GM12878 (cell line): ENCODE data around the gene IL16. TPM values are rescaled to one million over a fixed set of nuclear protein-coding genes. Genes with fewer than 3 reads are reported as not detected.
A peak's percentile ranks its signal among the peaks of the same experiment; 100 is the strongest.

Experiments
- BACH1 ChIP-seq: fragments of 450-650 bp; IDR thresholded peaks from 2 replicates; pipeline ENCODE4 v1.6.1; 2017; ENCODE audit warnings: mild to moderate bottlenecking, borderline replicate concordance
- BHLHE40 ChIP-seq, 2 experiments: fragments of 450-650 bp in 1 of 2; IDR thresholded peaks; 2 replicates each; pipeline ENCODE4 v1.6.1; 2011 to 2017; ENCODE audit warnings: low read depth in 2 of 2, borderline replicate concordance in 1 of 2, improper control_type of control experiment in 1 of 2, low read length in 1 of 2, mild to moderate bottlenecking in 1 of 2
- CBX3 ChIP-seq: fragments of 200-600 bp; sonication (generic); IDR thresholded peaks from 2 replicates; pipeline ENCODE4 v1.6.1; 2016; ENCODE audit warnings: low read depth, borderline replicate concordance
- CBX5 ChIP-seq: sonication (generic); IDR thresholded peaks from 2 replicates; pipeline ENCODE4 v1.6.1; 2016; ENCODE audit warnings: low read depth, moderate library complexity, mild to moderate bottlenecking, inconsistent platforms
- CHD4 ChIP-seq: fragments of 200-600 bp; sonication (generic); IDR thresholded peaks from 2 replicates; pipeline ENCODE4 v1.6.1; 2016; ENCODE audit warnings: mild to moderate bottlenecking
- EGR1 ChIP-seq, 2 experiments: IDR thresholded peaks; 1 replicate in 1 of 2; 2 replicates in 1 of 2; pipeline ENCODE4 v1.6.1; 2011 to 2012; ENCODE audit warnings: low read depth in 2 of 2, low read length in 2 of 2, borderline replicate concordance in 1 of 2, mild to moderate bottlenecking in 1 of 2, moderate library complexity in 1 of 2
- ETV6 ChIP-seq, 2 experiments: fragments of 450-650 bp in 1 of 2; IDR thresholded peaks in 1 of 2; conservative IDR thresholded peaks in 1 of 2; 2 replicates each; pipeline ENCODE4 v1.6.1; 2014; ENCODE audit warnings: antibody characterized with exemption in 1 of 2, borderline replicate concordance in 1 of 2, low read depth in 1 of 2, mild to moderate bottlenecking in 1 of 2, moderate library complexity in 1 of 2
- EZH2 ChIP-seq: IDR thresholded peaks from 2 replicates; pipeline ENCODE4 v1.6.1; 2012; ENCODE audit warnings: low read depth, mild to moderate bottlenecking, control low read depth, inconsistent platforms, low read length, borderline replicate concordance; ENCODE audit not compliant: control insufficient read depth
- HCFC1 ChIP-seq: fragments of 150-350 bp; IDR thresholded peaks from 2 replicates; pipeline ENCODE4 v1.6.1; 2014; ENCODE audit warnings: low read length
- HDAC2 ChIP-seq: fragments of 200-600 bp; sonication (generic); IDR thresholded peaks from 2 replicates; pipeline ENCODE4 v1.6.1; 2017
- IRF4 ChIP-seq: IDR thresholded peaks from 2 replicates; pipeline ENCODE4 v1.6.1; 2011; ENCODE audit warnings: low read depth, low read length
- JUNB ChIP-seq: IDR thresholded peaks from 2 replicates; pipeline ENCODE4 v1.6.1; 2016; ENCODE audit warnings: antibody characterized with exemption, mild to moderate bottlenecking
- MEF2B ChIP-seq: fragments of 450-650 bp; IDR thresholded peaks from 2 replicates; pipeline ENCODE4 v1.6.1; 2018; ENCODE audit warnings: mild to moderate bottlenecking, moderate library complexity; ENCODE audit not compliant: partially characterized antibody, poor library complexity, severe bottlenecking
- NFYA ChIP-seq: IDR thresholded peaks from 2 replicates; pipeline ENCODE4 v1.6.1; 2011; ENCODE audit warnings: low read depth, mild to moderate bottlenecking, low read length, improper control_type of control experiment, borderline replicate concordance
- NR2C2 ChIP-seq: IDR thresholded peaks from 2 replicates; pipeline ENCODE4 v1.6.1; 2011; ENCODE audit warnings: borderline replicate concordance, low read depth; ENCODE audit not compliant: control insufficient read depth, insufficient read length
- RBBP5 ChIP-seq: fragments of 200-600 bp; sonication (generic); conservative IDR thresholded peaks from 2 replicates; pipeline ENCODE4 v1.6.1; 2016
- SMAD5 ChIP-seq: IDR thresholded peaks from 2 replicates; pipeline ENCODE4 v1.6.1; 2016; ENCODE audit warnings: antibody characterized with exemption, low read depth
- SMC3 ChIP-seq: IDR thresholded peaks from 2 replicates; pipeline ENCODE4 v1.6.1; 2011; ENCODE audit warnings: low read length, improper control_type of control experiment, borderline replicate concordance
- SREBF1 ChIP-seq: IDR thresholded peaks from 2 replicates; pipeline ENCODE4 v1.6.1; 2012; ENCODE audit warnings: mild to moderate bottlenecking, low read length
- SRF ChIP-seq, 2 experiments: IDR thresholded peaks; 2 replicates each; pipeline ENCODE4 v1.6.1; 2011; ENCODE audit warnings: low read depth in 2 of 2, low read length in 2 of 2, mild to moderate bottlenecking in 1 of 2, moderate library complexity in 1 of 2
- STAT1 ChIP-seq: fragments of 450-650 bp; conservative IDR thresholded peaks from 2 replicates; pipeline ENCODE4 v1.6.1; 2014; ENCODE audit warnings: antibody characterized with exemption, mild to moderate bottlenecking
- polyA plus RNA-seq, 11 experiments: library from polyadenylated mRNA; depleted of rRNA in 4 of 11; unstranded in 6 of 11; stranded (reverse) in 5 of 11; fragments of >200 nt; fragmentation: Nextera tagmentation in 4 of 11; fragmentation: Illumina TruSeq in 1 of 11; extraction: Ambion mirVana in 4 of 11; extraction: Trizol in 1 of 11; gene quantifications; 1 replicate in 1 of 11; 2 replicates in 10 of 11; pipeline versions ENCODE4 v1.2.1 to v1.2.3, GENCODE V29; 2011 to 2016; ENCODE audit warnings: inconsistent platforms in 2 of 11, missing spikeins in 2 of 11, low read depth in 1 of 11
- total RNA-seq, 4 experiments: library from RNA; depleted of rRNA in 3 of 4; stranded (reverse); fragments of >200 nt in 3 of 4; fragmentation: Illumina TruSeq in 1 of 4; extraction: Trizol in 1 of 4; gene quantifications; 2 replicates each; pipeline versions ENCODE4 v1.2.1 to v1.2.3, GENCODE V29; 2013 to 2021
- TF ChIP-seq, protein P1 (sequence below): fragments of 150-350 bp; IDR thresholded peaks from 2 replicates; pipeline ENCODE4 v1.6.1; 2016; ENCODE audit warnings: low read depth, low read length
- TF ChIP-seq, protein P2 (sequence below): fragments of 450-650 bp; IDR thresholded peaks from 2 replicates; pipeline ENCODE4 v1.6.1; 2016; ENCODE audit warnings: mild to moderate bottlenecking
- TF ChIP-seq, protein P3 (sequence below): fragments of 450-650 bp; conservative IDR thresholded peaks from 2 replicates; pipeline ENCODE4 v1.6.1; 2017; ENCODE audit warnings: mild to moderate bottlenecking, moderate library complexity

The IL16 gene
- total and polyA plus RNA-seq, 10 of the 15 experiments (the other 5 are each of a cell fraction or from before 2014, with no cell fraction given), result 21.7 to 206 (median 44.5) TPM

DNA sequence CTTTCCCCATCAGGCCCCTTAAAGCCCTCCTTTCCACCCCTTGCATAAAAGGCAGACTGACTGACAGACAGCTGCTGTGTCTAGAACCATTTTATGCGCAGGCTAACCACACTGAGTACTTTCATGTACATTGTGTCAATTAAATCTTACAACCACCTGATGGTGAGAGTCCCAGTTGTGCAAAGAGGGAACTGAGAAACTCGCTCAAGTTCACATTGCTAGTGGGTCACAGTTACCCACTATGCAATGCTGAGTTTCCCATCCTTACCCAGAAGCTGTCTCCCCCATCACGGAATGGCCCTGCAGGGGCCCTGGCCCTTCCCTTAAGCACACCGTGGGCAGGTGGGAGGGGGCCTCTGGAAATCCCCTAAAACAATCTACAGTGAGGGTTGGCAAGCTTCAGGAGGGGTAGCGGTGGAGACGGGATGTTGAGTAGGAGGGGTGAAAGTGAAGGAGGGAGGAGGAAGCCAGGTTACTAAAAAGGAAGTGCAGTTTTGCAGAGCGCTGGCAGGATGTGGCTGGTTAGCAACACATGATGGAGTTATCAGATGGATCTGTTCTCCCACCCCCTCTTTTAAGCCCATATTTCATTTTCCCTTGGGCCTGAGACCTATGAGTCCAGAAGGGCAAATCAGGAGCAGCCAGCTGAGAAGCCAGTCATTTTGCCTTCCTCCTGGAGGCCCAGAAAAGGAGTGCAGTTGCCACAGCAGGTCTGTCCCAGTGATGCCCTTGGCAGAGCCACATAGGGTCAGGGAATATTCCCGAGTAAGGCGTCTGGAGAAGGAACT lies 97.2 kb downstream of the IL16 start (continued):
- TF ChIP-seq RBBP5 (no peak), SRF (IDR thresholded peaks at IDR 0.05; ENCODE audit: low read depth in 2 of 2, low read length in 2 of 2) (0 out of 4 replicates have a peak, but pooled peaks of 1 of the 2 experiments have one; percentile 1), HCFC1 (no peak), SREBF1 (no peak), CBX5 (no peak), SMAD5 (peak; percentile 66), JUNB (no peak; the same call in 1 of the 2 replicates), CHD4 (no peak), STAT1 (no peak; the same call in 1 of the 2 replicates), EGR1 (IDR thresholded peaks at IDR 0.05; ENCODE audit: borderline replicate concordance in 1 of 2, low read depth in 2 of 2, low read length in 2 of 2) (peak in 1 of 2 experiments; percentile 63; a peak in 1 of 3 replicates), EZH2 (no peak), ETV6 (conservative IDR thresholded peaks at IDR 0.05 in 1 of 2, IDR thresholded peaks at IDR 0.05 in 1 of 2; ENCODE audit: borderline replicate concordance in 1 of 2, low read depth in 1 of 2) (peak in 1 of 2 experiments; percentile 96; a peak in 2 of 4 replicates), HDAC2 (no peak), MEF2B (peak; percentile 97), BACH1 (peak; percentile 95), NR2C2 (no peak), IRF4 (peak; percentile 97), SMC3 (no peak), NFYA (no peak), BHLHE40 (IDR thresholded peaks at IDR 0.05; ENCODE audit: borderline replicate concordance in 1 of 2, low read depth in 2 of 2, low read length in 1 of 2) (peak; percentile 7 to 72; a peak in 3 of 4 replicates), CBX3 (no peak)
- TF ChIP-seq, protein P1, sequence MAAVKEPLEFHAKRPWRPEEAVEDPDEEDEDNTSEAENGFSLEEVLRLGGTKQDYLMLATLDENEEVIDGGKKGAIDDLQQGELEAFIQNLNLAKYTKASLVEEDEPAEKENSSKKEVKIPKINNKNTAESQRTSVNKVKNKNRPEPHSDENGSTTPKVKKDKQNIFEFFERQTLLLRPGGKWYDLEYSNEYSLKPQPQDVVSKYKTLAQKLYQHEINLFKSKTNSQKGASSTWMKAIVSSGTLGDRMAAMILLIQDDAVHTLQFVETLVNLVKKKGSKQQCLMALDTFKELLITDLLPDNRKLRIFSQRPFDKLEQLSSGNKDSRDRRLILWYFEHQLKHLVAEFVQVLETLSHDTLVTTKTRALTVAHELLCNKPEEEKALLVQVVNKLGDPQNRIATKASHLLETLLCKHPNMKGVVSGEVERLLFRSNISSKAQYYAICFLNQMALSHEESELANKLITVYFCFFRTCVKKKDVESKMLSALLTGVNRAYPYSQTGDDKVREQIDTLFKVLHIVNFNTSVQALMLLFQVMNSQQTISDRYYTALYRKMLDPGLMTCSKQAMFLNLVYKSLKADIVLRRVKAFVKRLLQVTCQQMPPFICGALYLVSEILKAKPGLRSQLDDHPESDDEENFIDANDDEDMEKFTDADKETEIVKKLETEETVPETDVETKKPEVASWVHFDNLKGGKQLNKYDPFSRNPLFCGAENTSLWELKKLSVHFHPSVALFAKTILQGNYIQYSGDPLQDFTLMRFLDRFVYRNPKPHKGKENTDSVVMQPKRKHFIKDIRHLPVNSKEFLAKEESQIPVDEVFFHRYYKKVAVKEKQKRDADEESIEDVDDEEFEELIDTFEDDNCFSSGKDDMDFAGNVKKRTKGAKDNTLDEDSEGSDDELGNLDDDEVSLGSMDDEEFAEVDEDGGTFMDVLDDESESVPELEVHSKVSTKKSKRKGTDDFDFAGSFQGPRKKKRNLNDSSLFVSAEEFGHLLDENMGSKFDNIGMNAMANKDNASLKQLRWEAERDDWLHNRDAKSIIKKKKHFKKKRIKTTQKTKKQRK, result no peak
- TF ChIP-seq, protein P2, sequence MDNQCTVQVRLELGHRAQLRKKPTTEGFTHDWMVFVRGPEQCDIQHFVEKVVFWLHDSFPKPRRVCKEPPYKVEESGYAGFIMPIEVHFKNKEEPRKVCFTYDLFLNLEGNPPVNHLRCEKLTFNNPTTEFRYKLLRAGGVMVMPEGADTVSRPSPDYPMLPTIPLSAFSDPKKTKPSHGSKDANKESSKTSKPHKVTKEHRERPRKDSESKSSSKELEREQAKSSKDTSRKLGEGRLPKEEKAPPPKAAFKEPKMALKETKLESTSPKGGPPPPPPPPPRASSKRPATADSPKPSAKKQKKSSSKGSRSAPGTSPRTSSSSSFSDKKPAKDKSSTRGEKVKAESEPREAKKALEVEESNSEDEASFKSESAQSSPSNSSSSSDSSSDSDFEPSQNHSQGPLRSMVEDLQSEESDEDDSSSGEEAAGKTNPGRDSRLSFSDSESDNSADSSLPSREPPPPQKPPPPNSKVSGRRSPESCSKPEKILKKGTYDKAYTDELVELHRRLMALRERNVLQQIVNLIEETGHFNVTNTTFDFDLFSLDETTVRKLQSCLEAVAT, result no peak; the same call in none of the 2 replicates
- TF ChIP-seq, protein P3, sequence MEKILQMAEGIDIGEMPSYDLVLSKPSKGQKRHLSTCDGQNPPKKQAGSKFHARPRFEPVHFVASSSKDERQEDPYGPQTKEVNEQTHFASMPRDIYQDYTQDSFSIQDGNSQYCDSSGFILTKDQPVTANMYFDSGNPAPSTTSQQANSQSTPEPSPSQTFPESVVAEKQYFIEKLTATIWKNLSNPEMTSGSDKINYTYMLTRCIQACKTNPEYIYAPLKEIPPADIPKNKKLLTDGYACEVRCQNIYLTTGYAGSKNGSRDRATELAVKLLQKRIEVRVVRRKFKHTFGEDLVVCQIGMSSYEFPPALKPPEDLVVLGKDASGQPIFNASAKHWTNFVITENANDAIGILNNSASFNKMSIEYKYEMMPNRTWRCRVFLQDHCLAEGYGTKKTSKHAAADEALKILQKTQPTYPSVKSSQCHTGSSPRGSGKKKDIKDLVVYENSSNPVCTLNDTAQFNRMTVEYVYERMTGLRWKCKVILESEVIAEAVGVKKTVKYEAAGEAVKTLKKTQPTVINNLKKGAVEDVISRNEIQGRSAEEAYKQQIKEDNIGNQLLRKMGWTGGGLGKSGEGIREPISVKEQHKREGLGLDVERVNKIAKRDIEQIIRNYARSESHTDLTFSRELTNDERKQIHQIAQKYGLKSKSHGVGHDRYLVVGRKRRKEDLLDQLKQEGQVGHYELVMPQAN, result no peak; the same call in 1 of the 2 replicates
